OCI-LY1 (cell line): ENCODE data around the gene EXOC6B.

Experiments used
- H2AFZ ChIP-seq: fragments of 200-600 bp; sonication (generic), shearing (Covaris generic); 2 replicates; pipeline ENCODE4 v1.6.0; 2014; ENCODE audit warnings: antibody characterized with exemption, mild to moderate bottlenecking, low read length
- H3F3A ChIP-seq: fragments of 200-600 bp; sonication (generic), shearing (Covaris generic); 2 replicates; pipeline ENCODE4 v1.6.0; 2014; ENCODE audit warnings: mild to moderate bottlenecking, antibody characterized with exemption, low read length, moderate library complexity; ENCODE audit not compliant: insufficient read depth
- H3K27ac ChIP-seq: fragments of 200-600 bp; sonication (generic); 2 replicates; pipeline ENCODE4 v1.5.1; 2014; ENCODE audit warnings: low read length, mixed run types, mild to moderate bottlenecking, low read depth; ENCODE audit not compliant: poor library complexity, severe bottlenecking
- H3K27me3 ChIP-seq: fragments of 200-600 bp; sonication (generic); 2 replicates; pipeline ENCODE4 v1.6.0; 2014; ENCODE audit warnings: antibody characterized with exemption, mild to moderate bottlenecking, low read length, moderate library complexity; ENCODE audit not compliant: insufficient read depth
- H3K36me3 ChIP-seq: fragments of 200-600 bp; sonication (generic); 2 replicates; pipeline ENCODE4 v1.6.1; 2014; ENCODE audit warnings: mild to moderate bottlenecking, antibody characterized with exemption, low read length, moderate library complexity, mixed read lengths; ENCODE audit not compliant: insufficient read depth
- H3K4me1 ChIP-seq: fragments of 200-600 bp; sonication (generic); 2 replicates; pipeline ENCODE4 v1.5.1; 2014; ENCODE audit warnings: mild to moderate bottlenecking, low read length, moderate library complexity; ENCODE audit not compliant: insufficient read depth, severe bottlenecking
- H3K4me2 ChIP-seq: fragments of 200-600 bp; sonication (generic), shearing (Covaris generic); 2 replicates; pipeline ENCODE4 v1.6.1; 2014; ENCODE audit warnings: low read length
- H3K4me3 ChIP-seq: fragments of 200-600 bp; sonication (generic); 2 replicates; pipeline ENCODE4 v1.5.1; 2014; ENCODE audit warnings: low read length, low read depth, mild to moderate bottlenecking, mixed read lengths; ENCODE audit not compliant: poor library complexity, severe bottlenecking
- H3K79me2 ChIP-seq: fragments of 200-600 bp; shearing (Covaris generic); 2 replicates; pipeline ENCODE4 v1.6.1; 2016; ENCODE audit warnings: mixed run types, low read length, mixed read lengths; ENCODE audit not compliant: insufficient read depth
- H3K9ac ChIP-seq: fragments of 200-600 bp; sonication (generic), shearing (Covaris generic); 2 replicates; pipeline ENCODE4 v1.6.1; 2014; ENCODE audit warnings: mild to moderate bottlenecking, low read length, mixed read lengths
- H3K9me2 ChIP-seq: fragments of 200-600 bp; sonication (generic), shearing (Covaris generic); 2 replicates; pipeline ENCODE4 v1.6.1; 2014; ENCODE audit warnings: low read depth, mild to moderate bottlenecking, low read length, mixed read lengths
- H3K9me3 ChIP-seq: fragments of 200-600 bp; shearing (Covaris generic); 2 replicates; pipeline ENCODE4 v1.6.1; 2014; ENCODE audit warnings: low read length, mixed read lengths
- H4K20me1 ChIP-seq: fragments of 200-600 bp; sonication (generic), shearing (Covaris generic); 2 replicates; pipeline ENCODE4 v1.6.0; 2016; ENCODE audit warnings: mild to moderate bottlenecking, low read length; ENCODE audit not compliant: insufficient read depth
- CTCF ChIP-seq: fragments of 200-600 bp; sonication (generic), shearing (Covaris generic); IDR thresholded peaks from 2 replicates; pipeline ENCODE4 v1.5.1; 2017; ENCODE audit warnings: mild to moderate bottlenecking, antibody characterized with exemption, low read length, moderate library complexity, mixed read lengths
- EZH2 ChIP-seq: fragments of 200-600 bp; sonication (generic), shearing (Covaris generic); IDR thresholded peaks from 2 replicates; pipeline ENCODE4 v1.8.0; 2017; ENCODE audit warnings: borderline replicate concordance, mixed run types, mild to moderate bottlenecking, antibody characterized with exemption, low read length, moderate library complexity, mixed read lengths

Gene EXOC6B

GRCh38 chr2:72604468-72604867, 221.4 kb downstream of the EXOC6B start:
- Histone ChIP-seq H3K4me1 (no peaks in the 10 kb centered on the region), H3K79me2 (no peaks in the 10 kb centered on the region), H2AFZ (no peak overlapping the region), H3K9me3 (no peaks in the 10 kb centered on the region), H3K27me3 (no peaks in the 10 kb centered on the region), H3K9ac (no peak overlapping the region), H3K27ac (no peak overlapping the region), H4K20me1 (no peaks in the 10 kb centered on the region), H3K4me3 (no peak overlapping the region), H3F3A (no peaks in the 10 kb centered on the region), H3K36me3 (no peaks in the 10 kb centered on the region), H3K9me2 (no peaks in the 10 kb centered on the region), H3K4me2 (no peak overlapping the region)
- no peak for TF ChIP-seq CTCF
- TF ChIP-seq EZH2: no peak

DNA sequence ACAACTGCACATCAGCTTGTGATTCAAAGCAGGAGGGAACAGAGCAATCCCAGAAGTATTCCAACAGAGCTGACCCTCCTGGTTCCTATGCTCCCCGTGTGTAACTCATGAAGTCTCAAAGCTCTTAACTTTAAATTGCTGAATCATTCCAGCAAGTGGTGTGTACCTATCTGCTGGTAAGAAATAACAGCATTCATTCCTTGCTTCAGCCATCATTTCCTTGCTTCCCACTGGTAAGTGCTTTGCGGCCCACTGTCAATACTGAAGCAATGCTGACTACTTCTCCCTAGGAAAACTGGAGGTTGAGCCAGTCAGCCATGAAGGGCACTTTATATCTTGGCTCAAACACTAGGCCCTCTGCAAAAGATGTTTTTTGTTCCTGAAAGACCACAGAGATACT, 222.4 kb downstream of the EXOC6B start:
- H3K9ac ChIP-seq: no peak overlapping the region
- no peaks in the 10 kb centered on the region for H3K36me3 ChIP-seq
- no peaks in the 10 kb centered on the region for H3K9me2 ChIP-seq
- no peaks in the 10 kb centered on the region for H4K20me1 ChIP-seq
- no peaks in the 10 kb centered on the region for H3K9me3 ChIP-seq
- H3K4me1 ChIP-seq: no peaks in the 10 kb centered on the region
- H3K4me2 ChIP-seq: no peak overlapping the region
- TF ChIP-seq EZH2: no peak
- no peak for TF ChIP-seq CTCF
- H3K4me3 ChIP-seq: no peak overlapping the region
- no peak overlapping the region for H3K27ac ChIP-seq
- no peaks in the 10 kb centered on the region for H3K27me3 ChIP-seq
- no peak overlapping the region for H2AFZ ChIP-seq
- no peaks in the 10 kb centered on the region for H3K79me2 ChIP-seq
- H3F3A ChIP-seq: no peaks in the 10 kb centered on the region

GRCh38 chr2:72602711-72603110, 223.1 kb downstream of the EXOC6B start:
- no peaks in the 10 kb centered on the region for H3K36me3 ChIP-seq
- H2AFZ ChIP-seq: no peak overlapping the region
- no peaks in the 10 kb centered on the region for H3F3A ChIP-seq
- H3K4me2 ChIP-seq: no peak overlapping the region
- no peak overlapping the region for H3K27ac ChIP-seq
- no peaks in the 10 kb centered on the region for H3K9me3 ChIP-seq
- no peaks in the 10 kb centered on the region for H3K9me2 ChIP-seq
- H3K79me2 ChIP-seq: no peaks in the 10 kb centered on the region
- H3K4me1 ChIP-seq: no peaks in the 10 kb centered on the region
- no peaks in the 10 kb centered on the region for H3K27me3 ChIP-seq
- H3K9ac ChIP-seq: no peak overlapping the region
- H4K20me1 ChIP-seq: no peaks in the 10 kb centered on the region
- H3K4me3 ChIP-seq: no peak overlapping the region
- TF ChIP-seq CTCF (no peak), EZH2 (no peak)
